OCI-LY1 (cell line): Measurements from ENCODE around the gene MAGI2.

Experiments used
- EZH2 ChIP-seq: fragments of 200-600 bp; sonication (generic), shearing (Covaris generic); IDR thresholded peaks from 2 replicates; pipeline ENCODE4 v1.8.0; 2017; ENCODE audit warnings: borderline replicate concordance, mixed run types, mild to moderate bottlenecking, antibody characterized with exemption, low read length, moderate library complexity, mixed read lengths
- TF ChIP-seq, protein P1 (sequence below): fragments of 200-600 bp; sonication (generic), shearing (Covaris generic); IDR thresholded peaks from 2 replicates; pipeline ENCODE4 v1.5.1; 2017; ENCODE audit warnings: mild to moderate bottlenecking, antibody characterized with exemption, low read length, moderate library complexity, mixed read lengths

- TF ChIP-seq, protein P1, sequence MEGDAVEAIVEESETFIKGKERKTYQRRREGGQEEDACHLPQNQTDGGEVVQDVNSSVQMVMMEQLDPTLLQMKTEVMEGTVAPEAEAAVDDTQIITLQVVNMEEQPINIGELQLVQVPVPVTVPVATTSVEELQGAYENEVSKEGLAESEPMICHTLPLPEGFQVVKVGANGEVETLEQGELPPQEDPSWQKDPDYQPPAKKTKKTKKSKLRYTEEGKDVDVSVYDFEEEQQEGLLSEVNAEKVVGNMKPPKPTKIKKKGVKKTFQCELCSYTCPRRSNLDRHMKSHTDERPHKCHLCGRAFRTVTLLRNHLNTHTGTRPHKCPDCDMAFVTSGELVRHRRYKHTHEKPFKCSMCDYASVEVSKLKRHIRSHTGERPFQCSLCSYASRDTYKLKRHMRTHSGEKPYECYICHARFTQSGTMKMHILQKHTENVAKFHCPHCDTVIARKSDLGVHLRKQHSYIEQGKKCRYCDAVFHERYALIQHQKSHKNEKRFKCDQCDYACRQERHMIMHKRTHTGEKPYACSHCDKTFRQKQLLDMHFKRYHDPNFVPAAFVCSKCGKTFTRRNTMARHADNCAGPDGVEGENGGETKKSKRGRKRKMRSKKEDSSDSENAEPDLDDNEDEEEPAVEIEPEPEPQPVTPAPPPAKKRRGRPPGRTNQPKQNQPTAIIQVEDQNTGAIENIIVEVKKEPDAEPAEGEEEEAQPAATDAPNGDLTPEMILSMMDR = no peak
- TF ChIP-seq EZH2 = no peak
Measured at GRCh38 chr7:78842068-78842467, 611.4 kb downstream of the MAGI2 start.
